Heart right ventricle (tissue), 16 donors: ENCODE measurements around the gene ZNFX1. TPM values are rescaled to one million over a fixed set of nuclear protein-coding genes. Genes with fewer than 3 reads are reported as not detected.

Experiments
- ATAC-seq, 8 donors: fragments of 200-7000 bp; cut with Tn5 transposase; one replicate each; pipeline ENCODE4 v1.9.1; 2020; ENCODE audit warnings: mild to moderate bottlenecking in 8 of 8, moderate library complexity in 8 of 8, moderate number of reproducible peaks in 1 of 8
- DNase-seq, 2 donors: peaks; one replicate each; pipeline ENCODE4 v3.0.0-alpha.2; 2020
- H3K27ac ChIP-seq, 10 donors: fragments of 200-600 bp; sonication (generic) in 2 of 10; one replicate each; pipeline versions ENCODE4 v1.5.0 to v1.8.0; 2020 to 2022; ENCODE audit warnings: mild to moderate bottlenecking in 3 of 10
- H3K27me3 ChIP-seq, 7 donors: fragments of 200-600 bp; one replicate each; pipeline ENCODE4 v1.8.0; 2021 to 2022; ENCODE audit warnings: mild to moderate bottlenecking in 2 of 7
- H3K36me3 ChIP-seq, 9 donors: fragments of 200-600 bp; sonication (generic) in 1 of 9; one replicate each; pipeline versions ENCODE4 v1.5.0 to v1.8.0; 2020 to 2022; ENCODE audit warnings: mild to moderate bottlenecking in 2 of 9
- H3K4me1 ChIP-seq, 9 donors: fragments of 200-600 bp; sonication (generic) in 1 of 9; one replicate each; pipeline versions ENCODE4 v1.5.0 to v1.8.0; 2020 to 2022; ENCODE audit warnings: mild to moderate bottlenecking in 4 of 9
- H3K4me3 ChIP-seq, 10 donors: fragments of 200-600 bp; sonication (generic) in 2 of 10; one replicate each; pipeline versions ENCODE4 v1.5.0 to v1.8.0; 2020 to 2022; ENCODE audit warnings: mild to moderate bottlenecking in 7 of 10, moderate library complexity in 2 of 10
- H3K9me3 ChIP-seq, 11 donors: fragments of 200-600 bp in 10 of 11; sonication (generic) in 2 of 11; one replicate each; pipeline versions ENCODE4 v1.5.0 to v1.8.0; 2013 to 2022; ENCODE audit warnings: mild to moderate bottlenecking in 2 of 11, control low read depth in 1 of 11, moderate library complexity in 1 of 11
- CTCF ChIP-seq, 9 donors: fragments of 200-600 bp; sonication (generic) in 2 of 9; IDR thresholded peaks; one replicate each; pipeline versions ENCODE4 v1.5.0 to v1.8.0; 2021 to 2022; ENCODE audit warnings: antibody characterized with exemption in 9 of 9, mild to moderate bottlenecking in 5 of 9, moderate library complexity in 1 of 9
- WGBS, 2 donors: extraction: QIAGEN DNeasy Blood & Tissue Kit; methylation state at CpG; one replicate each; pipeline ENCODE4 v1.1.7; 2013; ENCODE audit warnings: inconsistent platforms in 1 of 2; 5-methylcytosine and 5-hydroxymethylcytosine counted together
- intact Hi-C, 10 donors: fragments of 100-400 bp; cut with DNase I; formaldehyde crosslinking; loops; one replicate each; pipeline versions ENCODE4 v1.11.1 to v1.14.2; 2022
- polyA plus RNA-seq, 2 donors: library from polyadenylated mRNA; stranded (reverse); fragments of 200-250 nt; gene quantifications; one replicate each; pipeline ENCODE4 v1.2.3, GENCODE V29; 2013
- total RNA-seq, 10 donors: library from RNA; stranded (reverse); fragmentation: NEBNext Ultra II Directional in 3 of 10; extraction: Animal tissue kit (Norgen Biotek cat#: 25700) in 3 of 10; gene quantifications; one replicate each; pipeline versions ENCODE4 v1.2.1 to v1.2.4, GENCODE V29; 2021 to 2023
- donor health status: Arrhythmogenic right ventricular cardiomyopathy.
- donor health status: ischemic (EF 13 %, LVEDD 7.1; RV severe dilation, severe dysfunction).
- donor health status: healthy with polysubstance abuse.
- donor health status: DM: no; HTN: yes; CAD: no.
- donor health status: DM: no; HTN: no; CAD: no.
- donor health status: ischemic (EF 25% LVEDD 6.9; RV normal size, moderate dysfunction).
- donor health status: ischemic (EF 25% LVEDD 5.7; RV mildly dilated, moderate dysfunction).
- donor health status: healthy.
- donor health status: DM: yes; HTN: yes; CAD: no.
- donor health status: Ischemic cardiomyopathy.
- donor health status: ischemic (EF 35%, LVEDD 5.7; RV mildly dilated, moderate dysfunction).
- donor health status: nonischemic (EF 11% LVEDD 7.7; RV severe dilation, severe dysfunction).
- donor health status: DM: yes; HTN: yes; CAD: no.
- donor health status: PGD.
- donor health status: ischemic (EF 29% LVEDD 5.4; RV normal size, mild dysfunction).
- donor health status: nonischemic (EF 23%, LVEDD 6.1; RV moderate dilation, normal function).

ZNFX1 gene
- total and polyA plus RNA-seq, 12 donors, result 7.8 to 49.5 (median 23.7) TPM

GRCh38 chr20:49216991-49217578 is 60.8 kb downstream of the ZNFX1 start:
- Histone ChIP-seq H3K4me3 (peak overlapping the region in 1 of 10 donors; percentile 13), H3K27me3 (no peaks in the 10 kb centered on the region), H3K27ac (no peak overlapping the region), H3K36me3 (peaks cover 0 to 12% (median 6%) of the 10 kb centered on the region in 9 donors), H3K4me1 (peaks cover 2 to 26% (median 12%) of the 10 kb centered on the region in 9 donors), H3K9me3 (no peaks in the 10 kb centered on the region)
- ATAC-seq (peak in 7 of 8 donors; percentile 40 to 72 (median 50)), DNase-seq (peak; percentile 92 to 95)
- intact Hi-C loops, result loop anchor here in 9 of 10 donors (1.0 to 5.0 kb wide), 5 partner anchors 29 to 85 kb away; partner anchors contain the start of gene STAU1 (in 1 of the 9)
- TF ChIP-seq CTCF (IDR thresholded peaks at IDR 0.05), result peak; percentile 88 to 95 (median 90)
- WGBS, 2 donors, result 16 to 17% methylated on average over 11 of the region's 11 CpGs

GRCh38 chr20:49215232-49215631 is 62.6 kb downstream of the ZNFX1 start:
- Histone ChIP-seq H3K36me3 (no peaks in the 10 kb centered on the region), H3K9me3 (peaks cover 0 to 9% (median 3%) of the 10 kb centered on the region in 11 donors), H3K27ac (no peak overlapping the region), H3K4me1 (peaks cover 2 to 21% (median 8%) of the 10 kb centered on the region in 9 donors), H3K4me3 (no peak overlapping the region), H3K27me3 (no peaks in the 10 kb centered on the region)
- no peak for DNase-seq
- no peak for TF ChIP-seq CTCF (IDR thresholded peaks at IDR 0.05)
- 90 to 94% methylated on average over 3 of the region's 3 CpGs for WGBS, 2 donors
- intact Hi-C loops, result loop anchor here in 1 of 10 donors (5.0 kb wide), 1 partner anchor 83 kb away; no protein-coding TSS in a partner anchor
- ATAC-seq, result no peak

- Histone ChIP-seq H3K36me3 (no peaks in the 10 kb centered on the region), H3K9me3 (peaks cover 0 to 16% (median 10%) of the 10 kb centered on the region in 11 donors), H3K27ac (no peak overlapping the region), H3K27me3 (no peaks in the 10 kb centered on the region), H3K4me3 (no peak overlapping the region), H3K4me1 (peaks cover 0 to 15% (median 2%) of the 10 kb centered on the region in 9 donors)
- ATAC-seq (no peak), DNase-seq (no peak)
- TF ChIP-seq CTCF (IDR thresholded peaks at IDR 0.05), result no peak
- intact Hi-C loops, result no loop called here
Observed at GRCh38 chr20:49214571-49214970, 63.3 kb downstream of the ZNFX1 start.

- no peak overlapping the region for H3K27ac ChIP-seq
- DNase-seq (no peak), ATAC-seq (no peak)
- 78 to 82% methylated on average over 1 of the region's 1 CpG for WGBS, 2 donors
- TF ChIP-seq CTCF (IDR thresholded peaks at IDR 0.05), result no peak
- H3K9me3 ChIP-seq, result peaks cover 0 to 16% (median 10%) of the 10 kb centered on the region in 11 donors
- intact Hi-C loops, result no loop called here
- H3K4me1 ChIP-seq, result no peaks in the 10 kb centered on the region
- H3K4me3 ChIP-seq, result no peak overlapping the region
- no peaks in the 10 kb centered on the region for H3K27me3 ChIP-seq
- no peaks in the 10 kb centered on the region for H3K36me3 ChIP-seq
Observed at GRCh38 chr20:49210757-49211110, 67.1 kb downstream of the ZNFX1 start.
